HCT116 (cell line): ENCODE measurements around the gene CPNE2. TPM values are rescaled to one million over a fixed set of nuclear protein-coding genes. Genes with fewer than 3 reads are reported as not detected.

ENCODE experiments used
- ATAC-seq: fragments of 200-7000 bp; cut with Tn5 transposase; 2 replicates; pipeline ENCODE4 v1.9.1; 2020; ENCODE audit warnings: mild to moderate bottlenecking, moderate library complexity
- BruUV-seq: library from RNA; stranded (reverse); fragments of 400-500 nt; replicated peaks from 2 replicates; lab custom pipeline; 2021; lab: Mats Ljungman, UMichigan
- CTCF ChIA-PET: fragments of 300-600 bp; sonication (Branson Sonifier 250); formaldehyde crosslinking; loops from one replicate; lab custom pipeline; 2021; ENCODE audit warnings: antibody characterized with exemption; lab: Charles Lee
- POLR2A ChIA-PET: fragments of 300-600, 350-600 bp; sonication (Branson Sonifier 250); formaldehyde crosslinking; loops from one replicate; lab custom pipeline; 2021; ENCODE audit warnings: antibody characterized with exemption; lab: Charles Lee
- RAD21 ChIA-PET, 2 experiments: fragments of 300-600 bp; sonication (Branson Sonifier 250); formaldehyde crosslinking; loops; one replicate each; lab custom pipeline; 2023; ENCODE audit warnings: low total read pairs in 2 of 2; ENCODE audit not compliant: uncharacterized antibody in 2 of 2, unreplicated experiment in 2 of 2, low non-redundant PET in 1 of 2; lab: Charles Lee
- DNase-seq: peaks from one replicate; pipeline ENCODE4 v3.0.0-alpha.2; 2010; ENCODE audit warnings: low read depth, low spot score
- H2AFZ ChIP-seq: fragments of 200-600 bp; shearing (Covaris generic), sonication (generic); 2 replicates; pipeline ENCODE4 v1.6.1; 2017; ENCODE audit warnings: low read depth, mixed run types, mixed read lengths, antibody characterized with exemption, low read length; ENCODE audit not compliant: poor library complexity, severe bottlenecking
- H3K27ac ChIP-seq: 2 replicates; pipeline ENCODE4 v1.5.1; 2012; ENCODE audit warnings: low read depth, low read length
- H3K27me3 ChIP-seq: fragments of 200-600 bp; sonication (generic); 2 replicates; pipeline ENCODE4 v1.6.1; 2016; ENCODE audit warnings: mixed run types, low read length, mixed read lengths; ENCODE audit not compliant: insufficient read depth
- H3K36me3 ChIP-seq, 2 experiments: fragments of 200-500 bp in 1 of 2; fragments of 200-600 bp in 1 of 2; sonication (Bioruptor generic) in 1 of 2; sonication (generic) in 1 of 2; 2 replicates each; pipeline versions ENCODE4 v1.5.1 to v1.6.1; 2014 to 2016; ENCODE audit warnings: low read length in 2 of 2, inconsistent platforms in 1 of 2, mixed read lengths in 1 of 2, mixed run types in 1 of 2; ENCODE audit not compliant: insufficient read depth in 2 of 2, control insufficient read depth in 1 of 2
- H3K4me1 ChIP-seq, 2 experiments: fragments of 200-600 bp in 1 of 2; sonication (generic) in 1 of 2; 2 replicates each; pipeline versions ENCODE4 v1.5.1 to v1.6.1; 2012 to 2017; ENCODE audit warnings: low read length in 2 of 2, inconsistent platforms in 1 of 2, mild to moderate bottlenecking in 1 of 2, mixed read lengths in 1 of 2, mixed run types in 1 of 2, moderate library complexity in 1 of 2; ENCODE audit not compliant: insufficient read depth in 2 of 2, control insufficient read depth in 1 of 2
- H3K4me2 ChIP-seq: fragments of 200-600 bp; sonication (generic); 2 replicates; pipeline ENCODE4 v1.6.1; 2017; ENCODE audit warnings: mixed run types, low read length, mixed read lengths
- H3K4me3 ChIP-seq, 2 experiments: fragments of 200-600 bp in 1 of 2; sonication (generic) in 1 of 2; replicated peaks in 1 of 2; 2 replicates each; pipeline ENCODE4 v1.5.1; 2011 to 2016; ENCODE audit warnings: low read length in 2 of 2, control low read depth in 1 of 2, low read depth in 1 of 2, mild to moderate bottlenecking in 1 of 2, mixed read lengths in 1 of 2, mixed run types in 1 of 2
- H3K79me2 ChIP-seq: fragments of 200-600 bp; sonication (generic); 2 replicates; pipeline ENCODE4 v1.6.1; 2017; ENCODE audit warnings: mild to moderate bottlenecking, mixed run types, low read length, moderate library complexity, mixed read lengths; ENCODE audit not compliant: insufficient read depth
- H3K9ac ChIP-seq: fragments of 200-600 bp; sonication (generic); 2 replicates; pipeline ENCODE4 v1.6.1; 2016; ENCODE audit warnings: low read length, mixed read lengths
- H3K9me2 ChIP-seq: fragments of 200-600 bp; sonication (generic), shearing (Covaris generic); 2 replicates; pipeline ENCODE4 v1.6.1; 2017; ENCODE audit warnings: mixed run types, mild to moderate bottlenecking, moderate library complexity; ENCODE audit not compliant: insufficient read depth
- H3K9me3 ChIP-seq, 2 experiments: fragments of 200-500 bp in 1 of 2; fragments of 200-600 bp in 1 of 2; sonication (Bioruptor generic) in 1 of 2; sonication (generic) in 1 of 2; 2 replicates each; pipeline ENCODE4 v1.6.1; 2014 to 2017; ENCODE audit warnings: low read length in 2 of 2, mixed read lengths in 2 of 2, inconsistent platforms in 1 of 2, low read depth in 1 of 2, mild to moderate bottlenecking in 1 of 2, mixed run types in 1 of 2, moderate library complexity in 1 of 2; ENCODE audit not compliant: control insufficient read depth in 1 of 2, insufficient read depth in 1 of 2
- H4K20me1 ChIP-seq: fragments of 200-600 bp; sonication (generic), shearing (Covaris generic); 2 replicates; pipeline ENCODE4 v1.6.1; 2017; ENCODE audit warnings: mixed run types, mild to moderate bottlenecking, moderate library complexity; ENCODE audit not compliant: insufficient read depth
- CBX3 ChIP-seq: IDR thresholded peaks from 2 replicates; pipeline ENCODE4 v1.6.1; 2012; ENCODE audit warnings: low read depth
- ELF1 ChIP-seq: IDR thresholded peaks from 2 replicates; pipeline ENCODE4 v1.6.1; 2012; ENCODE audit warnings: low read depth, borderline replicate concordance
- EZH2 ChIP-seq: fragments of 200-600 bp; sonication (generic); IDR thresholded peaks from 2 replicates; pipeline ENCODE4 v1.6.1; 2017; ENCODE audit warnings: antibody characterized with exemption, mixed run types
- EZH2phosphoT487 ChIP-seq: fragments of 200-600 bp; IDR thresholded peaks from 2 replicates; pipeline ENCODE4 v1.6.1; 2018; ENCODE audit warnings: antibody characterized with exemption, borderline replicate concordance
- FOSL1 ChIP-seq: IDR thresholded peaks from 2 replicates; pipeline ENCODE4 v1.6.1; 2012; ENCODE audit warnings: low read depth
- POLR2AphosphoS5 ChIP-seq: IDR thresholded peaks from 2 replicates; pipeline ENCODE4 v1.6.1; 2011; ENCODE audit warnings: mild to moderate bottlenecking, low read depth, low read length, moderate library complexity
- SP1 ChIP-seq: IDR thresholded peaks from 2 replicates; pipeline ENCODE4 v1.6.1; 2012; ENCODE audit warnings: low read depth
- TCF7L2 ChIP-seq: IDR thresholded peaks from 2 replicates; pipeline ENCODE4 v1.7.0; 2011; ENCODE audit warnings: borderline replicate concordance, inconsistent platforms; ENCODE audit not compliant: insufficient read depth, insufficient read length; ENCODE audit errors: extremely low read depth
- YY1 ChIP-seq: IDR thresholded peaks from 2 replicates; pipeline ENCODE4 v1.6.1; 2011; ENCODE audit warnings: low read length, low read depth, moderate library complexity, mild to moderate bottlenecking; ENCODE audit not compliant: insufficient replicate concordance; ENCODE audit errors: extremely low read depth
- ZNF274 ChIP-seq: fragments of 200-500 bp; sonication (Bioruptor generic); IDR thresholded peaks from 2 replicates; pipeline ENCODE4 v1.6.1; 2014; ENCODE audit warnings: mild to moderate bottlenecking, low read depth, low read length, inconsistent platforms
- intact Hi-C: fragments of 100-400 bp; cut with micrococcal nuclease; formaldehyde crosslinking; loops from 2 replicates; pipeline ENCODE4 v1.10.0; 2022
- total RNA-seq: library from RNA; stranded (reverse); gene quantifications from one replicate; pipeline ENCODE4 v1.2.1, GENCODE V29; 2021; ENCODE audit not compliant: unreplicated experiment
- TF ChIP-seq, protein P1 (sequence below): IDR thresholded peaks from 2 replicates; pipeline ENCODE4 v1.6.1; 2012
- TF ChIP-seq, protein P2 (sequence below): IDR thresholded peaks from 2 replicates; pipeline ENCODE4 v1.6.1; 2012
- TF ChIP-seq, protein P3 (sequence below): IDR thresholded peaks from 2 replicates; pipeline ENCODE4 v1.6.1; 2012; ENCODE audit warnings: low read depth
- TF ChIP-seq, protein P4 (sequence below): IDR thresholded peaks from 2 replicates; pipeline ENCODE4 v1.6.1; 2011; ENCODE audit warnings: mild to moderate bottlenecking, low read length, moderate library complexity; ENCODE audit not compliant: insufficient replicate concordance; ENCODE audit errors: extremely low read depth

The CPNE2 gene
- total RNA-seq, 1 experiment from 2014 or later, result 31.2 TPM

DNA sequence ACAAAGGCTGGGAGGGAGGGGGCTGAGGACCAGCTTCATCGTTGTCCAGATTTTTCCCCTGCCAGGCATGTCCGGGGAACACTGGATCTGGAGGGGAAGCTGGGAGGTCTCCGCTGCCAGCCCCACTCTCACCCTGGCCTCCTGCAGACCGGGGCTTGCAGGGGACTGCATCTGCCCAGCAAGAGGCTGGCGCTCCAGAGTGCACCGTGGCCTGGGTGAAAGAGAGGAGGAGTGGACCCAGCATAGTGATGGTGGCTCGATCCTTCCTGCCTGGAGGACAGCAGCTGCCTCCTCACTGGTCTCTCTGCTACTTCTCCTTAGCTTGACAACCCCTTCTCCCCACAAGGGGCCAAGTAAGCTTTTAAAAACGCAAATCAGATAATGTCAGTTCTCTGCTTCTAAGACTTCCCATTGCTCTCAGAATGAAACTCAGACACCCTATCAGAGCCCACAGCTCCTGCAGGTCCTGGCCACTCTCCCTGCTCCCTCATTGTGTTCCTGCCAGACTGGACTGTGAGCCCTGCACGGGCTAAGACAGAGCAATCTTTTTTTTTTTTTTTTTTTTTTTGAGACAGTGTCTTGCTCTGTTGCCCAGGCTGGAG, 15.0 kb downstream of the CPNE2 start:
- H2AFZ ChIP-seq, result no peak overlapping the region
- no peaks in the 10 kb centered on the region for H4K20me1 ChIP-seq
- no peaks in the 10 kb centered on the region for H3K27me3 ChIP-seq
- H3K4me3 ChIP-seq, result no peak overlapping the region
- no peak overlapping the region for H3K27ac ChIP-seq
- DNase-seq (no peak), ATAC-seq (no peak)
- no peaks in the 10 kb centered on the region for H3K9me3 ChIP-seq
- no peaks in the 10 kb centered on the region for H3K79me2 ChIP-seq
- TF ChIP-seq FOSL1 (no peak), CBX3 (no peak), ZNF274 (no peak), POLR2AphosphoS5 (no peak), ELF1 (no peak), TCF7L2 (no peak), YY1 (no peak), SP1 (no peak), EZH2phosphoT487 (no peak), EZH2 (no peak)
- TF ChIP-seq, protein P1, sequence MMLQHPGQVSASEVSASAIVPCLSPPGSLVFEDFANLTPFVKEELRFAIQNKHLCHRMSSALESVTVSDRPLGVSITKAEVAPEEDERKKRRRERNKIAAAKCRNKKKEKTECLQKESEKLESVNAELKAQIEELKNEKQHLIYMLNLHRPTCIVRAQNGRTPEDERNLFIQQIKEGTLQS, result no peak
- TF ChIP-seq, protein P2, sequence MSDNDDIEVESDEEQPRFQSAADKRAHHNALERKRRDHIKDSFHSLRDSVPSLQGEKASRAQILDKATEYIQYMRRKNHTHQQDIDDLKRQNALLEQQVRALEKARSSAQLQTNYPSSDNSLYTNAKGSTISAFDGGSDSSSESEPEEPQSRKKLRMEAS, result no peak
- TF ChIP-seq, protein P3, sequence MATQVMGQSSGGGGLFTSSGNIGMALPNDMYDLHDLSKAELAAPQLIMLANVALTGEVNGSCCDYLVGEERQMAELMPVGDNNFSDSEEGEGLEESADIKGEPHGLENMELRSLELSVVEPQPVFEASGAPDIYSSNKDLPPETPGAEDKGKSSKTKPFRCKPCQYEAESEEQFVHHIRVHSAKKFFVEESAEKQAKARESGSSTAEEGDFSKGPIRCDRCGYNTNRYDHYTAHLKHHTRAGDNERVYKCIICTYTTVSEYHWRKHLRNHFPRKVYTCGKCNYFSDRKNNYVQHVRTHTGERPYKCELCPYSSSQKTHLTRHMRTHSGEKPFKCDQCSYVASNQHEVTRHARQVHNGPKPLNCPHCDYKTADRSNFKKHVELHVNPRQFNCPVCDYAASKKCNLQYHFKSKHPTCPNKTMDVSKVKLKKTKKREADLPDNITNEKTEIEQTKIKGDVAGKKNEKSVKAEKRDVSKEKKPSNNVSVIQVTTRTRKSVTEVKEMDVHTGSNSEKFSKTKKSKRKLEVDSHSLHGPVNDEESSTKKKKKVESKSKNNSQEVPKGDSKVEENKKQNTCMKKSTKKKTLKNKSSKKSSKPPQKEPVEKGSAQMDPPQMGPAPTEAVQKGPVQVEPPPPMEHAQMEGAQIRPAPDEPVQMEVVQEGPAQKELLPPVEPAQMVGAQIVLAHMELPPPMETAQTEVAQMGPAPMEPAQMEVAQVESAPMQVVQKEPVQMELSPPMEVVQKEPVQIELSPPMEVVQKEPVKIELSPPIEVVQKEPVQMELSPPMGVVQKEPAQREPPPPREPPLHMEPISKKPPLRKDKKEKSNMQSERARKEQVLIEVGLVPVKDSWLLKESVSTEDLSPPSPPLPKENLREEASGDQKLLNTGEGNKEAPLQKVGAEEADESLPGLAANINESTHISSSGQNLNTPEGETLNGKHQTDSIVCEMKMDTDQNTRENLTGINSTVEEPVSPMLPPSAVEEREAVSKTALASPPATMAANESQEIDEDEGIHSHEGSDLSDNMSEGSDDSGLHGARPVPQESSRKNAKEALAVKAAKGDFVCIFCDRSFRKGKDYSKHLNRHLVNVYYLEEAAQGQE, result no peak
- TF ChIP-seq, protein P4, sequence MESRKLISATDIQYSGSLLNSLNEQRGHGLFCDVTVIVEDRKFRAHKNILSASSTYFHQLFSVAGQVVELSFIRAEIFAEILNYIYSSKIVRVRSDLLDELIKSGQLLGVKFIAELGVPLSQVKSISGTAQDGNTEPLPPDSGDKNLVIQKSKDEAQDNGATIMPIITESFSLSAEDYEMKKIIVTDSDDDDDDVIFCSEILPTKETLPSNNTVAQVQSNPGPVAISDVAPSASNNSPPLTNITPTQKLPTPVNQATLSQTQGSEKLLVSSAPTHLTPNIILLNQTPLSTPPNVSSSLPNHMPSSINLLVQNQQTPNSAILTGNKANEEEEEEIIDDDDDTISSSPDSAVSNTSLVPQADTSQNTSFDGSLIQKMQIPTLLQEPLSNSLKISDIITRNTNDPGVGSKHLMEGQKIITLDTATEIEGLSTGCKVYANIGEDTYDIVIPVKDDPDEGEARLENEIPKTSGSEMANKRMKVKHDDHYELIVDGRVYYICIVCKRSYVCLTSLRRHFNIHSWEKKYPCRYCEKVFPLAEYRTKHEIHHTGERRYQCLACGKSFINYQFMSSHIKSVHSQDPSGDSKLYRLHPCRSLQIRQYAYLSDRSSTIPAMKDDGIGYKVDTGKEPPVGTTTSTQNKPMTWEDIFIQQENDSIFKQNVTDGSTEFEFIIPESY, result no peak
- TF ChIP-seq, all 23 proteins: peak for 0
- intact Hi-C loops, result no loop called here
- no TSS peak for BruUV-seq
- RAD21 ChIA-PET, result no interaction called here
- POLR2A ChIA-PET, result no interaction called here
- no peak overlapping the region for H3K9ac ChIP-seq
- H3K4me1 ChIP-seq, result peaks cover 0 to 45% of the 10 kb centered on the region in 2 experiments; a peak in 3 of 4 replicates
- no peaks in the 10 kb centered on the region for H3K36me3 ChIP-seq
- CTCF ChIA-PET, result interaction anchor here (0.6 to 1.5 kb wide), 2 partner anchors 15 to 1164 kb away, joined by 3 to 4 read pairs; partner anchors contain the start of gene CPNE2
- H3K4me2 ChIP-seq, result no peak overlapping the region
- H3K9me2 ChIP-seq, result no peaks in the 10 kb centered on the region
